KG1 (cell line): ENCODE data around the gene SPATC1L.

Experiments used
- DNase-seq: peaks from one replicate; lab custom pipeline; 2025; lab: John Stamatoyannopoulos, UW

Gene SPATC1L

GRCh38 chr21:46215436-46216131 is 31.3 kb upstream of the SPATC1L start:
- no peak for DNase-seq

GRCh38 chr21:46214478-46215340 is 30.4 kb upstream of the SPATC1L start:
- DNase-seq = no peak

- no peak for DNase-seq
Measured at GRCh38 chr21:46213620-46214286, 29.5 kb upstream of the SPATC1L start.

- DNase-seq = no peak
Measured at GRCh38 chr21:46212721-46213484, 28.6 kb upstream of the SPATC1L start.

GRCh38 chr21:46211786-46212720 is 27.8 kb upstream of the SPATC1L start:
- no peak for DNase-seq

- no peak for DNase-seq
Measured at GRCh38 chr21:46211376-46211775, 27.1 kb upstream of the SPATC1L start.

- no peak for DNase-seq
Measured at GRCh38 chr21:46210378-46211136, 26.3 kb upstream of the SPATC1L start.

GRCh38 chr21:46208761-46209721 is 24.8 kb upstream of the SPATC1L start:
- no peak for DNase-seq

- DNase-seq = no peak
Measured at GRCh38 chr21:46207920-46208591, 23.8 kb upstream of the SPATC1L start.

GRCh38 chr21:46207006-46207919 is 23.0 kb upstream of the SPATC1L start:
- no peak for DNase-seq

- no peak for DNase-seq
Measured at GRCh38 chr21:46206163-46207005, 22.1 kb upstream of the SPATC1L start.

GRCh38 chr21:46205766-46206162 is 21.5 kb upstream of the SPATC1L start:
- no peak for DNase-seq

- no peak for DNase-seq
Measured at GRCh38 chr21:46205166-46205565, 20.9 kb upstream of the SPATC1L start.

- DNase-seq = no peak
Measured at GRCh38 chr21:46203203-46203600, 18.9 kb upstream of the SPATC1L start.

- no peak for DNase-seq
Measured at GRCh38 chr21:46202592-46203202, 18.4 kb upstream of the SPATC1L start.
